Ishikawa (cell line): ENCODE measurements around the gene ATP11A.
A peak's percentile ranks its signal among the peaks of the same experiment; 100 is the strongest.

ENCODE experiments used
- CEBPB ChIP-seq: IDR thresholded peaks from 2 replicates; pipeline ENCODE4 v1.6.1; 2012
- CREB1 ChIP-seq: IDR thresholded peaks from 2 replicates; pipeline ENCODE4 v1.6.1; 2012; ENCODE audit warnings: low read depth
- EGR1 ChIP-seq: IDR thresholded peaks from 2 replicates; pipeline ENCODE4 v1.6.1; 2012
- EP300 ChIP-seq: IDR thresholded peaks from 2 replicates; pipeline ENCODE4 v1.6.1; 2012; ENCODE audit warnings: borderline replicate concordance
- FOXM1 ChIP-seq: IDR thresholded peaks from 2 replicates; pipeline ENCODE4 v1.6.1; 2012; ENCODE audit warnings: low read depth, borderline replicate concordance
- NFIC ChIP-seq: IDR thresholded peaks from 2 replicates; pipeline ENCODE4 v1.6.1; 2012
- RAD21 ChIP-seq: IDR thresholded peaks from 2 replicates; pipeline ENCODE4 v1.6.1; 2012; ENCODE audit warnings: low read depth
- TAF1 ChIP-seq: IDR thresholded peaks from 2 replicates; pipeline ENCODE4 v1.6.1; 2012; ENCODE audit warnings: low read depth, mild to moderate bottlenecking
- TCF12 ChIP-seq: IDR thresholded peaks from 2 replicates; pipeline ENCODE4 v1.6.1; 2012; ENCODE audit warnings: low read depth
- TEAD4 ChIP-seq: IDR thresholded peaks from 2 replicates; pipeline ENCODE4 v1.6.1; 2012
- YY1 ChIP-seq: IDR thresholded peaks from 2 replicates; pipeline ENCODE4 v1.6.1; 2012; ENCODE audit warnings: low read depth
- ZBTB7A ChIP-seq: IDR thresholded peaks from 2 replicates; pipeline ENCODE4 v1.6.1; 2012; ENCODE audit warnings: low read depth
- TF ChIP-seq, protein P1 (sequence below): IDR thresholded peaks from 2 replicates; pipeline ENCODE4 v1.6.1; 2012; ENCODE audit warnings: low read depth, mild to moderate bottlenecking
- TF ChIP-seq, protein P2 (sequence below): IDR thresholded peaks from 2 replicates; pipeline ENCODE4 v1.6.1; 2012
- TF ChIP-seq, protein P3 (sequence below): IDR thresholded peaks from 2 replicates; pipeline ENCODE4 v1.6.1; 2012

ATP11A gene

DNA sequence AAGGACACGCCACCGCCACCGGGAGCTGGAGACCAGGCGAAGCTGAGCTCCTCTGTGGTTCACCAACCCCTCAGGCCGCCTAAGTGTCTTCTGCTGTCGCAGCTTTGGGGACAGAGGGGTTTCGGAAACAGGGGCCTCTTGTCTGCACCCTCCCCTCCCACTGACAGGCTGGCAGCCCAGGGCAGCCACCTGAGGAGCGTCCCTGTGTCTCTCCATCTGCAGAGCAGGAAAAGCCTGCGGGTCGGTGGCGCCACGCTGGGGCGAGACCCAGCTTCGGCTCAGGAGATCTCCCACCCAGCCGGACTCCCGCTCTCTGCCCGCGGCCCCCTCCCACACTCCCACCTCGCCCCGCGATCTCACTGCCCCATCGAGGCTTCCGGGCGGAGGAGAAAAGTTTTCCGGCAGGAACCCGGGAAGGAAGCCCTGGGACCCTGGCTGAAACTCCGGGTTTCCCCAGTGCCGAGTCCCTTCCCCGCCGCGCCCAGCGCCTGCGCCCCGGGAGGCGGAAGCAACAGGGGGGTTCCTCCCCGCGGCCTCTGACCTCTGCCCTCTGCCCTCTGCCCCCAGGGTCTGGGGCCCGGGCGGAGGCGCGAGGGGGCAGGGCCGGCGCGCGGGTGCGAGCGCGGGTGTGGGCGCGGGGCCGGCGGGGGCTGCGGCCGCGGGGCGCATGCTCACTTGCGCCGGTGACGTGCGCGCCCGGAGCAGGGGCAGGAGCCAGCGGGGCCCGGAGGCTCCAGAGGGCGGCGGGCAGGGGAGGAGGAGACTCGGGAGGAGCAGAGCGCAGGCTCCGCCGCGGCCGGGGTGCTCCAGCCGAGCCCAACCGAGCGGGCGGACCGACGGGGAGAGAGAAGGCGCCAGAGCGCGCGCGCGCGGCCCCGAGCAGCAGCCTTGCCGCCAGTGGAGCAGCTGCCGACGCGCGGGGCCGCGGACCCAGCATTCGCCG is at the start of gene ATP11A:
ATP11A (plus strand) TSS at position 736 of the 943 bp plus-strand sequence. CDS start 379 bp downstream, outside the sequence.
- TF ChIP-seq CEBPB = no peak
- peak; percentile 65; the same call in 1 of the 2 replicates for TF ChIP-seq TAF1
- peak; percentile 6; the same call in 1 of the 2 replicates for TF ChIP-seq EGR1
- TF ChIP-seq, protein P1, sequence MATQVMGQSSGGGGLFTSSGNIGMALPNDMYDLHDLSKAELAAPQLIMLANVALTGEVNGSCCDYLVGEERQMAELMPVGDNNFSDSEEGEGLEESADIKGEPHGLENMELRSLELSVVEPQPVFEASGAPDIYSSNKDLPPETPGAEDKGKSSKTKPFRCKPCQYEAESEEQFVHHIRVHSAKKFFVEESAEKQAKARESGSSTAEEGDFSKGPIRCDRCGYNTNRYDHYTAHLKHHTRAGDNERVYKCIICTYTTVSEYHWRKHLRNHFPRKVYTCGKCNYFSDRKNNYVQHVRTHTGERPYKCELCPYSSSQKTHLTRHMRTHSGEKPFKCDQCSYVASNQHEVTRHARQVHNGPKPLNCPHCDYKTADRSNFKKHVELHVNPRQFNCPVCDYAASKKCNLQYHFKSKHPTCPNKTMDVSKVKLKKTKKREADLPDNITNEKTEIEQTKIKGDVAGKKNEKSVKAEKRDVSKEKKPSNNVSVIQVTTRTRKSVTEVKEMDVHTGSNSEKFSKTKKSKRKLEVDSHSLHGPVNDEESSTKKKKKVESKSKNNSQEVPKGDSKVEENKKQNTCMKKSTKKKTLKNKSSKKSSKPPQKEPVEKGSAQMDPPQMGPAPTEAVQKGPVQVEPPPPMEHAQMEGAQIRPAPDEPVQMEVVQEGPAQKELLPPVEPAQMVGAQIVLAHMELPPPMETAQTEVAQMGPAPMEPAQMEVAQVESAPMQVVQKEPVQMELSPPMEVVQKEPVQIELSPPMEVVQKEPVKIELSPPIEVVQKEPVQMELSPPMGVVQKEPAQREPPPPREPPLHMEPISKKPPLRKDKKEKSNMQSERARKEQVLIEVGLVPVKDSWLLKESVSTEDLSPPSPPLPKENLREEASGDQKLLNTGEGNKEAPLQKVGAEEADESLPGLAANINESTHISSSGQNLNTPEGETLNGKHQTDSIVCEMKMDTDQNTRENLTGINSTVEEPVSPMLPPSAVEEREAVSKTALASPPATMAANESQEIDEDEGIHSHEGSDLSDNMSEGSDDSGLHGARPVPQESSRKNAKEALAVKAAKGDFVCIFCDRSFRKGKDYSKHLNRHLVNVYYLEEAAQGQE = no peak
- TF ChIP-seq, protein P2, sequence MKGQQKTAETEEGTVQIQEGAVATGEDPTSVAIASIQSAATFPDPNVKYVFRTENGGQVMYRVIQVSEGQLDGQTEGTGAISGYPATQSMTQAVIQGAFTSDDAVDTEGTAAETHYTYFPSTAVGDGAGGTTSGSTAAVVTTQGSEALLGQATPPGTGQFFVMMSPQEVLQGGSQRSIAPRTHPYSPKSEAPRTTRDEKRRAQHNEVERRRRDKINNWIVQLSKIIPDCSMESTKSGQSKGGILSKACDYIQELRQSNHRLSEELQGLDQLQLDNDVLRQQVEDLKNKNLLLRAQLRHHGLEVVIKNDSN = no peak
- TF ChIP-seq, protein P3, sequence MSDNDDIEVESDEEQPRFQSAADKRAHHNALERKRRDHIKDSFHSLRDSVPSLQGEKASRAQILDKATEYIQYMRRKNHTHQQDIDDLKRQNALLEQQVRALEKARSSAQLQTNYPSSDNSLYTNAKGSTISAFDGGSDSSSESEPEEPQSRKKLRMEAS = no peak
- TF ChIP-seq ZBTB7A = peak; percentile 48; the same call in 1 of the 2 replicates

DNA sequence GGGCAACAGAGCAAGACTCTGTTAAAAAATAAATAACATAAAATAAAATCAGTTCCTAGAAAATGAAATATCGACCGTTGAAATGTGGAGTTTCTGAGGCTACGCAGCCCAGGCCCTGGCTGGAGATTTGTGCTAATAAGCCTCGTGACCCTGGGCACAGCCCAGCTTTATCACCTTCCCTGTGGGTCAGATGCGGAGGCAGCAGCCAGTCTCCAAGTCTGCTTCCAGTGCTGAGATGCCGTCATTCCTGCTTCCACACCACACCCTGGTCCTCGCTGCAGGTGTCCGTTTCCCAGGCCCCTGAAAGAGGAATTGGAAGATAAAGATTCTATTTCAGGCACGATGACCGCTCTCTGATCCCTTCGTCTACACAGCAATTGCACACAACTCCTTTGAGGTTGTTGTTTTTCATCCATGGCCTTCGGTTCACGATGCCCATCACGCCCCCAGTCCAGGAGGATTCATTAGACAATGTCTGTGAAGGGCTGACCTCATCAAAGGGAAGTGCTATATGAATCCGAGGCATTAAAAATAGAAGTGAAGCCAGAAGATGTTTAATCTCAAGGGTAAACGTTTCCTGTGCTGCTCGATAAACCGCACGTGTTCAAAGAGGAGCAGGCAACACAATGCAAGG is 48.3 kb upstream of the ATP11A start:
- TF ChIP-seq, protein P1 = no peak
- TF ChIP-seq CREB1 = no peak
- TF ChIP-seq, protein P3 = no peak
- TF ChIP-seq FOXM1 = no peak
- no peak for TF ChIP-seq TEAD4

DNA sequence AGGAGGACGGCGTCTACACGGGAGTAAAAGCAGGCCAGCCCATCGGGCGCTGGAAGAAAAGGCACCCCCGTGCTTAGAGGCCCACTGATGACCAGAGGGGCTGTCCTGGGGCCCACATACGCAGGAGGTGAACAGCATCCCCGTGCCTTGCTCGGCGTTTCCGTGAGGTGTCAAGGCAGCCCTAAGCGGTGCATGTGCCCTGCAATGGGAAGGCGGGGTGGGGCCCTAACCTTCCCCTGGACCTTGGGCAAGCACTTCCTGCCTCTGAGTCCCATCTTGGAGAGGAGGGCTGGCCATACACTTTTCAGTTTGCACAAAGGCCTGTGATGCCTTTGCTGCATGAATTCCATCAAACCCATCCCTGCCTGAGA is 47.8 kb upstream of the ATP11A start:
- no peak for TF ChIP-seq TEAD4
- TF ChIP-seq, protein P2 = no peak

DNA sequence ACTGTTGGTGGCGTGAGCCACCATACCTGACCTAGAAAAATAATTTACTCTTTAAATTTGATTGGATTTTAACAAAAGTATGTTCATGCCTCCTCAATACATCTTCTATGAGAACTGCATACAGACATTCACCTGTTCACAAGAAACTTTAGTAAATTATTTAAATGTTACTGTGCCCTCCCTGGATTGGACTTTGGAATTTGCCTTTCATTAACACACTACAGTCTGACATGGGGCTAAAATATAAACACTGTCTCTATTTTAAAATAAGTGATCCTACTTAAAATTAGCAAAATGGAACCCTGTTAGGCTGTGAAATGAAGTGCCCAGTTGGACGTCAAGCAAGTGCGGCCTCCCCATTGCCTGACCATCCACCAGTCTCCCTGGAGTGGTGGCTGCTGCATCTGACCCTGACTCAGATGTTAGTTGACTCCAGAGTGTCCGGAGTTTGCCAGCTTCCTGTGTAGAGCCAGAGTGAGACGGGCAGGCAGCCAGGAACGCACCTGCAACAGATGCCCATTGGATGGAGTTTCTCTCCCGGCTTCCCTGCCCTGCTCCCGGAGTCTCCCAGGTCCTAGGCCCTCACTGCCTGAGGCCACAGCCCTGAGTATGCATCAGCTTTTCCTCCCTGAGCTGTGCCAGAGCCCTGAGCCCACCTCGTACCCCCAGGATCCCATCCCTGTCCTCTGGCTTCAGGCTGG is 45.9 kb upstream of the ATP11A start:
- no peak for TF ChIP-seq TAF1
- no peak for TF ChIP-seq FOXM1
- no peak for TF ChIP-seq EP300
- peak; percentile 41; the same call in 1 of the 2 replicates for TF ChIP-seq NFIC
- no peak for TF ChIP-seq RAD21

DNA sequence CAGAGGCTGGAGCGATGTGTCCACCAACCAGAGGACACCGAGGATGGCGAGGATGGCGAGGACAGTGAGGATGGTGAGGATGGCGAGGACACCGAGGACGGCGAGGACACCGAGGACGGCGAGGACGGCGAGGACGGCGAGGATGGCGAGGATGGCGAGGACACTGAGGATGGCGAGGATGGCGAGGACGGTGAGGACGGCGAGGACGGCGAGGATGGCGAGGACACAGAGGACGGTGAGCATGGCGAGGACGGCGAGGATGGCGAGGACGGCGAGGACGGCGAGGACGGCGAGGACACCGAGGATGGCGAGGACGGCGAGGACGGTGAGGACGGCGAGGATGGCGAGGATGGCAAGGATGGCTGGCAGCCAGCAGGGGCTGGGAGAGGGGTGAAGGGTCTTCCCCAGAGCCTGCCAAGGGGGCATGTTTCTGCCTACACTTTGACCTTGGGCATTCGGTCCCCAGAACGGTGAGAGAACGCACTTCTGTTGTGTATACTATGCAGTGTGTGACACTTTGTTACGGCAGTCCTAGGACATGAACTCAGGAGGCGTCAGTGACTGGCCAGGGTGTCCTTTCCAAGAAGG is 44.4 kb upstream of the ATP11A start:
- TF ChIP-seq CEBPB = no peak
- TF ChIP-seq ZBTB7A = no peak
- TF ChIP-seq, protein P3 = no peak
- TF ChIP-seq RAD21 = no peak
- no peak for TF ChIP-seq NFIC
- no peak for TF ChIP-seq YY1
- no peak for TF ChIP-seq CREB1
- no peak for TF ChIP-seq TEAD4
- TF ChIP-seq TCF12 = no peak
- TF ChIP-seq, protein P1 = no peak
- TF ChIP-seq EP300 = no peak
